ENCODE results near the gene CEP43.

DNA sequence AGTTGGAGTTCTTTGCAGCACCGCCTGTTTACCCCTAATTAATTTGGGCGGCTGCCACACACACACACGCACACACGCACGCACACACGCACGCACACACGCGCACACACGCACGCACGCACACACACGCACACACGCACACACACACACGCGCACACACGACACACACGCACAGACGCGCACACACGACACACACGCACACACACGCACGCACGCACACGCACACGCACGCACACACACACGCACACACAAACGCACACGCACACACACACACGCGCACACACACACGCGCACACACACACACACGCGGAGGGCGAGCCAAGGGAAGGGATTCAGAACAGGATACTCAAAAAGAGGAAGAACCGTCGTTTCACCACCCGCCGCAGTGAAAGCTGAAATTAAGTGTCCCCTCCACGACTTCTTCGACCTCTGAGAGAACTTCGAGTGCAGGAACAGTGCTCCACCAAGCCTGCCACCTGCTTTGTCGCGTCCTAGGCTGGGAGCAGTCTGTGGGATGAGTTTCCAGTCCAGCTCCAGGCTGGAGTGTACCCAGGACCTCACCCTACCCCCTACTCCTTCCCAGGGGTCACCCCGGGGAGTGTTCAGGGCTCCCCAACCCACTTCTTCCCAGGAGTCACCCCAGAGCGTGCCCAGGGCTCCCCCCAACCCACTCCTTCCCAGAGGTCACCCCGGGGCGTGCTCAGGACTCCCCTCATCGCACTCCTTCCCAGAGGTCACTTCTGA lies 43.9 kb upstream of the CEP43 start:
- TF ChIP-seq, protein P1, sequence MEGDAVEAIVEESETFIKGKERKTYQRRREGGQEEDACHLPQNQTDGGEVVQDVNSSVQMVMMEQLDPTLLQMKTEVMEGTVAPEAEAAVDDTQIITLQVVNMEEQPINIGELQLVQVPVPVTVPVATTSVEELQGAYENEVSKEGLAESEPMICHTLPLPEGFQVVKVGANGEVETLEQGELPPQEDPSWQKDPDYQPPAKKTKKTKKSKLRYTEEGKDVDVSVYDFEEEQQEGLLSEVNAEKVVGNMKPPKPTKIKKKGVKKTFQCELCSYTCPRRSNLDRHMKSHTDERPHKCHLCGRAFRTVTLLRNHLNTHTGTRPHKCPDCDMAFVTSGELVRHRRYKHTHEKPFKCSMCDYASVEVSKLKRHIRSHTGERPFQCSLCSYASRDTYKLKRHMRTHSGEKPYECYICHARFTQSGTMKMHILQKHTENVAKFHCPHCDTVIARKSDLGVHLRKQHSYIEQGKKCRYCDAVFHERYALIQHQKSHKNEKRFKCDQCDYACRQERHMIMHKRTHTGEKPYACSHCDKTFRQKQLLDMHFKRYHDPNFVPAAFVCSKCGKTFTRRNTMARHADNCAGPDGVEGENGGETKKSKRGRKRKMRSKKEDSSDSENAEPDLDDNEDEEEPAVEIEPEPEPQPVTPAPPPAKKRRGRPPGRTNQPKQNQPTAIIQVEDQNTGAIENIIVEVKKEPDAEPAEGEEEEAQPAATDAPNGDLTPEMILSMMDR (conservative IDR thresholded peaks at IDR 0.05; ENCODE audit: low read length), result no peak
- TF ChIP-seq EZH2phosphoT487 (IDR thresholded peaks at IDR 0.05; ENCODE audit: borderline replicate concordance, low read depth, low read length), result no peak

Data from OCI-LY7 (cell line).